ENCODE measurements around the gene MTPN.

GRCh38 chr7:135981958-135982646 lies 4.9 kb upstream of the MTPN start:
- TF ChIP-seq MYC (IDR thresholded peaks at IDR 0.05; ENCODE audit: insufficient read depth, insufficient read length, insufficient replicate concordance, low read length, severe bottlenecking): no peak
- TF ChIP-seq SIN3A (IDR thresholded peaks at IDR 0.05; ENCODE audit: low read depth, low read length): no peak
- no peak for TF ChIP-seq NFYB (IDR thresholded peaks at IDR 0.05; ENCODE audit: insufficient read depth, low read depth, low read length)
- no peak for TF ChIP-seq JUND (IDR thresholded peaks at IDR 0.05; ENCODE audit: low read depth, low read length)
- no peak for TF ChIP-seq RELA (IDR thresholded peaks at IDR 0.05; ENCODE audit: borderline replicate concordance, partially characterized antibody)
- no peak for TF ChIP-seq EZH2 (IDR thresholded peaks at IDR 0.05; ENCODE audit: borderline replicate concordance, control insufficient read depth, low read depth, low read length)
- TF ChIP-seq POLR2A (IDR thresholded peaks at IDR 0.05; ENCODE audit: low read depth, low read length): no peak
- TF ChIP-seq SPI1 (IDR thresholded peaks at IDR 0.05; ENCODE audit: borderline replicate concordance, insufficient read depth, low read depth, low read length): no peak

Data from GM12878 (cell line).